A673 (cell line): ENCODE results near the gene FAM174C. TPM values are rescaled to one million over a fixed set of nuclear protein-coding genes. Genes with fewer than 3 reads are reported as not detected.
"Not testable (repeated sequence)": the region's sequence is repeated elsewhere in the genome, so short reads cannot be mapped to it uniquely, and the experiment has no call there.

Experiments
- BruUV-seq: library from RNA; stranded (reverse); fragments of 400-500 nt; replicated peaks from 2 replicates; lab custom pipeline; 2021; lab: Mats Ljungman, UMichigan
- CTCF ChIA-PET: fragments of 300-600 bp; sonication (Branson Sonifier 250); formaldehyde crosslinking; loops from one replicate; lab custom pipeline; 2022; ENCODE audit warnings: antibody characterized with exemption; lab: Charles Lee
- POLR2A ChIA-PET: fragments of 300-600 bp; sonication (Branson Sonifier 250); formaldehyde crosslinking; loops from one replicate; lab custom pipeline; 2022; ENCODE audit warnings: antibody characterized with exemption; ENCODE audit not compliant: low non-redundant PET; lab: Charles Lee
- DNase-seq: peaks from one replicate; pipeline ENCODE4 v3.0.0-alpha.2; 2015; ENCODE audit warnings: low spot score
- H3K27ac ChIP-seq: fragments of 200-600 bp; sonication (generic); 2 replicates; pipeline ENCODE4 v1.5.1; 2016; ENCODE audit warnings: mixed run types, low read depth, mild to moderate bottlenecking, mixed read lengths, antibody characterized with exemption, low read length; ENCODE audit not compliant: poor library complexity, severe bottlenecking
- H3K27me3 ChIP-seq: fragments of 200-600 bp; sonication (generic); replicated peaks from 2 replicates; pipeline ENCODE4 v1.6.1; 2017; ENCODE audit warnings: mixed run types, low read depth, mild to moderate bottlenecking, mixed read lengths, antibody characterized with exemption, low read length; ENCODE audit not compliant: insufficient read depth, poor library complexity
- H3K36me3 ChIP-seq: fragments of 200-600 bp; sonication (generic); 2 replicates; pipeline ENCODE4 v1.6.1; 2016; ENCODE audit warnings: mixed run types, mild to moderate bottlenecking, mixed read lengths, antibody characterized with exemption, low read length; ENCODE audit not compliant: insufficient read depth, poor library complexity, severe bottlenecking
- H3K4me1 ChIP-seq: fragments of 200-600 bp; sonication (generic); 2 replicates; pipeline ENCODE4 v1.6.1; 2017; ENCODE audit warnings: mixed run types, mild to moderate bottlenecking, mixed read lengths, antibody characterized with exemption, low read length; ENCODE audit not compliant: insufficient read depth, poor library complexity, severe bottlenecking
- H3K4me3 ChIP-seq: fragments of 200-600 bp; sonication (generic); 2 replicates; pipeline ENCODE4 v1.5.1; 2016; ENCODE audit warnings: low read depth, mixed run types, mild to moderate bottlenecking, mixed read lengths, low read length; ENCODE audit not compliant: poor library complexity, severe bottlenecking
- H3K9me3 ChIP-seq: fragments of 200-600 bp; sonication (generic); 2 replicates; pipeline ENCODE4 v1.6.1; 2016; ENCODE audit warnings: mixed run types, low read depth, mild to moderate bottlenecking, mixed read lengths, antibody characterized with exemption, low read length; ENCODE audit not compliant: poor library complexity, severe bottlenecking
- CTCF ChIP-seq: fragments of 300-800, 200-600 bp; sonication (generic); conservative IDR thresholded peaks from 2 replicates; pipeline ENCODE4 v1.5.1; 2017; ENCODE audit warnings: low read depth, mild to moderate bottlenecking, antibody characterized with exemption, low read length, moderate library complexity, mixed read lengths
- EZH2 ChIP-seq: fragments of 200-600 bp; sonication (generic); IDR thresholded peaks from 2 replicates; pipeline ENCODE4 v1.6.1; 2017; ENCODE audit warnings: borderline replicate concordance, low read depth, mild to moderate bottlenecking, mixed read lengths, antibody characterized with exemption, low read length; ENCODE audit not compliant: poor library complexity, severe bottlenecking
- intact Hi-C: fragments of 100-400 bp; cut with micrococcal nuclease; formaldehyde crosslinking; loops from one replicate; pipeline ENCODE4 v1.10.0; 2022; ENCODE audit not compliant: unreplicated experiment
- total RNA-seq: library from RNA; stranded (reverse); gene quantifications from 2 replicates; pipeline ENCODE4 v1.2.3, GENCODE V29; 2021

Gene FAM174C
- total RNA-seq, 1 experiment from 2014 or later = 88.6 TPM

- peaks cover 33% of the 10 kb centered on the region for H3K4me1 ChIP-seq
- no TSS peak for BruUV-seq
- intact Hi-C loops = loop anchor here (5.0 to 10.0 kb wide), 3 partner anchors 220 to 380 kb away; partner anchors contain the start of genes CNN2, RNU6-2 and TMEM259
- ChIA-PET CTCF (interaction anchor here (0.5 to 1.8 kb wide), 21 partner anchors 8 to 389 kb away, joined by 3 to 149 read pairs (median 4); partner anchors contain the start of genes CIRBP, FAM174C and WDR18), POLR2A (interaction anchor here (0.6 to 2.3 kb wide), 4 partner anchors 8 to 24 kb away, joined by 3 to 36 read pairs (median 9); partner anchors contain the start of gene CIRBP)
- no peaks in the 10 kb centered on the region for H3K27me3 ChIP-seq
- peak overlapping the region; percentile 77 for H3K27ac ChIP-seq
- no peaks in the 10 kb centered on the region for H3K9me3 ChIP-seq
- peaks cover 7% of the 10 kb centered on the region for H3K36me3 ChIP-seq
- peak overlapping the region; percentile 11 for H3K4me3 ChIP-seq
- TF ChIP-seq EZH2 = no peak
- no peak for TF ChIP-seq CTCF
- DNase-seq = no peak
These were observed 30.5 kb upstream of the FAM174C start for GRCh38 chr19:1244693-1245451.

DNA sequence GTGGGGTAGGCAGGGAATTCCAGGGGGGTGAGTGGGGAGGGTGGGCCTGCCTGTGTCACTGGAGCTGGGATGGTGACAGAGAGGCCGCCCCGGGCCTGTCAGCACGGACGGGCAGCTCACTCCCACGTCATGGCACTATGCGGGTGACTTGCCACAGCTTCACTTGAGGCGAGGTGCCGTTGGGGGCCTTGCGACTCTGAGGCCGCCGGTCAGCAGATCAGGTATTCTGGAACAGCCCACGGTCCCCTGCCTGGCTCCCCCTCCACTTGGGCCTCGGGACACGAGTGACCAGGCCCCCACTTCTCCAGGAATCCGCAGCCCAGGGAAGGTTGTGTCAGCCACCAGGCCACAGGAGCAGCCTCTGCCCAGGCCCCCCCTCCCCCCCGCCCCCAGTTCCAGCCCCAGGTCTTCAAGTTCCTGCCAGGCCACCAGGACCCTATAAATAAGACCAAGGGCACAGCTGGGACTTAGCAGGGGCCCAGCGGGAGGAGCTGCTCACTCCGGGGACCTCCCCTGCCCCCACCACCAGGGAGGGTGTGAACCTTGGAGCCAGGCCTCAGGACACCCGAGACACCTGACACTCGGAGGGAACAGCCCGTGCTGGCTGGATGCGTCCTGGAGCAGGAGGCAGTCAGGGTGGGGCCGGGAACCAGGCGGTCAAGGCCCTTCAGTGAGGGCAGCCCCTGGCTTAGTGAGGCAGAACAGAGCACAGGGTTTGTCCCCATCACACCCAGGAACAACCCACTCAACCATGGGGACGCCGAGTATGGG, 29.7 kb upstream of the FAM174C start:
- TF ChIP-seq EZH2 (no peak), CTCF (no peak)
- peaks cover 31% of the 10 kb centered on the region for H3K4me1 ChIP-seq
- POLR2A ChIA-PET = interaction anchor here (2.3 kb wide), 1 partner anchor 24 kb away, joined by 36 read pairs; the partner anchor contains the start of gene CIRBP
- H3K36me3 ChIP-seq = peaks cover 7% of the 10 kb centered on the region
- no peaks in the 10 kb centered on the region for H3K27me3 ChIP-seq
- DNase-seq = no peak
- H3K9me3 ChIP-seq = no peaks in the 10 kb centered on the region
- no TSS peak for BruUV-seq
- no peak overlapping the region for H3K4me3 ChIP-seq
- intact Hi-C loops = loop anchor here (10.0 kb wide), 2 partner anchors 221 to 381 kb away; partner anchors contain the start of genes CNN2, RNU6-2 and TMEM259
- peak overlapping the region; percentile 77 for H3K27ac ChIP-seq
- CTCF ChIA-PET = no interaction called here

DNA sequence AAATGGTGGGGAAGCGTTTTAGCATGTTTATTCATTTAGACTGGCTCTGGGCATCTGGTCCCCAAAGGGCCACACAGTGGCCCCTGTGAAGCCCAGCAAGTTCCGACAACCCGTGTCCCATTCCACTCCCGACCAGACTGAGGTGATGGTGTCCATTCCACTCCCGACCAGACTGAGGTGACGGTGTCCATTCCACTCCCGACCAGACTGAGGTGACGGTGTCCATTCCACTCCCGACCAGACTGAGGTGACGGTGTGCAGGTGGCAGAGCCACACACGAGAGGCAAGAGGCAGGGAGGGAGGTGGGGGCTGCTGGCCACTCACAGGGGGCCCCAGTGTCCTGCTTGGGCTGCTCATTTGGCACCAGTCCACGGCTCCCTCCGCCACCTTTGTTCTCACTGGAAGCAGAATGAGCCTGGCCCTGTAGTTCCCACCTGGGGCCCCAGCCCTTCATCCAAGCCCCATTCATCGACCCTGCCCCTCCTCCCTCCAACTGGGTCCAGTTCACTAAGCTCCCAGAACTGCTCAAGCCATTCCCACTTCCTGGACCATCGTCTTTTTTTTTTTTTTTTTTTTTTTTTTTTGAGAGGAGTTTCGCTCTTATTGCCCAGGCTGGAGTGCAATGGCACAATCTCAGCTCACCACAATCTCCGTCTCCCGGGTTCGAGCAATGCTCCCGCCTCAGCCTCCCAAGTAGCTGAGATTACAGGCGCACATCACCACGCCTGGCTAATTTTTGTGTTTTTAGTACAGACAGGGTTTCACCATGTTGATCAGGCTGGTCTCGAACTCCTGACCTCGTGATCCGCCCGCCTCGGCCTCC, 28.9 kb upstream of the FAM174C start:
- H3K27me3 ChIP-seq, POLR2A ChIA-PET, BruUV-seq, H3K27ac ChIP-seq, H3K4me3 ChIP-seq, H3K36me3 ChIP-seq, H3K9me3 ChIP-seq, DNase-seq: not testable (repeated sequence)
- intact Hi-C loops = loop anchor here (10.0 kb wide), 2 partner anchors 222 to 382 kb away; partner anchors contain the start of genes CNN2, RNU6-2 and TMEM259
- H3K4me1 ChIP-seq = peaks cover 31% of the 10 kb centered on the region
- CTCF ChIA-PET = interaction anchor here (0.6 to 0.7 kb wide), 3 partner anchors 11 to 115 kb away, joined by 4 to 6 read pairs (median 5); no protein-coding TSS in a partner anchor
